ENCODE measurements around the gene IL1RAPL2. TPM values are rescaled to one million over a fixed set of nuclear protein-coding genes. Genes with fewer than 3 reads are reported as not detected.

IL1RAPL2 gene
- total and polyA plus RNA-seq, 2 of the 8 experiments (the other 6 are each of a cell fraction or from before 2014, with no cell fraction given) = 0.20 to 1.3 TPM

GRCh38 chrX:105277132-105277531 is 711.1 kb downstream of the IL1RAPL2 start:
- Histone ChIP-seq H3K4me3 (ENCODE audit: extremely low read depth in 1 of 4, insufficient read depth in 2 of 4, low read depth in 3 of 4, low read length in 4 of 4) (no peak overlapping the region), H4K8ac (ENCODE audit: extremely low read depth, insufficient read depth, low read length) (no peak overlapping the region), H3K4me1 (replicated peaks in 1 of 4; ENCODE audit: control insufficient read depth in 3 of 4, insufficient read depth in 4 of 4, low read length in 3 of 4) (no peaks in the 10 kb centered on the region), H3K36me3 (ENCODE audit: control insufficient read depth in 2 of 4, insufficient read depth in 4 of 4, low read length in 3 of 4) (no peaks in the 10 kb centered on the region), H3K4ac (replicated peaks; ENCODE audit: insufficient read length, low read depth, low read length) (no peak overlapping the region), H2AFZ (ENCODE audit: low read length) (no peak overlapping the region), H3K9ac (replicated peaks in 1 of 4; ENCODE audit: extremely low read depth in 1 of 4, low read depth in 3 of 4, low read length in 3 of 4) (no peak overlapping the region), H3K14ac (ENCODE audit: insufficient read length) (no peak overlapping the region), H2AK5ac (ENCODE audit: low read depth, low read length) (no peak overlapping the region), H2BK15ac (ENCODE audit: low read length) (no peak overlapping the region), H3K27me3 (replicated peaks in 1 of 4; ENCODE audit: control insufficient read depth in 3 of 4, extremely low read depth in 1 of 4, insufficient read depth in 3 of 4, low read length in 3 of 4) (no peaks in the 10 kb centered on the region), H4K5ac (ENCODE audit: insufficient read length, low read depth, low read length) (no peak overlapping the region), H3K23ac (ENCODE audit: insufficient read length) (no peak overlapping the region), H3K56ac (replicated peaks; ENCODE audit: insufficient read length, low read depth, low read length) (no peak overlapping the region), H3K23me2 (ENCODE audit: low read depth, low read length) (no peaks in the 10 kb centered on the region), H4K91ac (replicated peaks; ENCODE audit: insufficient read length, low read length) (no peak overlapping the region), H4K20me1 (replicated peaks in 1 of 2; ENCODE audit: control insufficient read depth in 1 of 2, insufficient read depth in 2 of 2, low read length in 2 of 2) (no peaks in the 10 kb centered on the region), H3K4me2 (ENCODE audit: insufficient read depth in 1 of 2, low read depth in 2 of 2, low read length in 2 of 2) (no peak overlapping the region), H2BK5ac (ENCODE audit: low read depth, low read length) (no peak overlapping the region), H2BK20ac (ENCODE audit: low read length) (no peak overlapping the region), H3K9me3 (ENCODE audit: insufficient read depth in 2 of 2, low read depth in 1 of 2, low read length in 1 of 2) (no peaks in the 10 kb centered on the region), H3K18ac (ENCODE audit: extremely low read depth, low read length) (no peak overlapping the region), H3K79me1 (ENCODE audit: low read depth, low read length) (no peaks in the 10 kb centered on the region), H3K27ac (ENCODE audit: low read depth, low read length) (no peak overlapping the region), H3K79me2 (ENCODE audit: control insufficient read depth in 1 of 2, insufficient read depth in 2 of 2, low read length in 2 of 2) (no peaks in the 10 kb centered on the region), H2BK12ac (ENCODE audit: low read depth, low read length) (no peak overlapping the region), H2BK120ac (replicated peaks; ENCODE audit: low read depth, low read length) (no peak overlapping the region)
- WGBS, 2 experiments (ENCODE audit: extremely low coverage in 1 of 2, insufficient coverage in 1 of 2, insufficient read length in 1 of 2, insufficient replicate concordance in 2 of 2, low coverage in 1 of 2, low lambda C conversion rate in 2 of 2, missing lambda C conversion rate in 1 of 2) = 71% methylated on average over 1 of the region's 1 CpG; no CpG with 5 or more reads in 1 of the 2 experiments
- ChIA-PET POLR2A (ENCODE audit: partially characterized antibody) (no interaction called here), CTCF (ENCODE audit: partially characterized antibody) (no interaction called here)
- DNase-seq (ENCODE audit: low read depth in 1 of 2, low spot score in 2 of 2) (no peak), FAIRE-seq (no peak)
- TF ChIP-seq, protein P1, sequence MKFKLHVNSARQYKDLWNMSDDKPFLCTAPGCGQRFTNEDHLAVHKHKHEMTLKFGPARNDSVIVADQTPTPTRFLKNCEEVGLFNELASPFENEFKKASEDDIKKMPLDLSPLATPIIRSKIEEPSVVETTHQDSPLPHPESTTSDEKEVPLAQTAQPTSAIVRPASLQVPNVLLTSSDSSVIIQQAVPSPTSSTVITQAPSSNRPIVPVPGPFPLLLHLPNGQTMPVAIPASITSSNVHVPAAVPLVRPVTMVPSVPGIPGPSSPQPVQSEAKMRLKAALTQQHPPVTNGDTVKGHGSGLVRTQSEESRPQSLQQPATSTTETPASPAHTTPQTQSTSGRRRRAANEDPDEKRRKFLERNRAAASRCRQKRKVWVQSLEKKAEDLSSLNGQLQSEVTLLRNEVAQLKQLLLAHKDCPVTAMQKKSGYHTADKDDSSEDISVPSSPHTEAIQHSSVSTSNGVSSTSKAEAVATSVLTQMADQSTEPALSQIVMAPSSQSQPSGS (IDR thresholded peaks at IDR 0.05; ENCODE audit: low read length) = no peak
- TF ChIP-seq, protein P2, sequence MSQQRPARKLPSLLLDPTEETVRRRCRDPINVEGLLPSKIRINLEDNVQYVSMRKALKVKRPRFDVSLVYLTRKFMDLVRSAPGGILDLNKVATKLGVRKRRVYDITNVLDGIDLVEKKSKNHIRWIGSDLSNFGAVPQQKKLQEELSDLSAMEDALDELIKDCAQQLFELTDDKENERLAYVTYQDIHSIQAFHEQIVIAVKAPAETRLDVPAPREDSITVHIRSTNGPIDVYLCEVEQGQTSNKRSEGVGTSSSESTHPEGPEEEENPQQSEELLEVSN (IDR thresholded peaks at IDR 0.05) = no peak
- TF ChIP-seq SUZ12 (IDR thresholded peaks at IDR 0.05; ENCODE audit: low read length) = no peak
- TF ChIP-seq SRF (IDR thresholded peaks at IDR 0.05; ENCODE audit: low read depth, low read length) = no peak
- TF ChIP-seq POLR2AphosphoS5 (IDR thresholded peaks at IDR 0.05; ENCODE audit: low read depth, low read length) = no peak
- no peak for TF ChIP-seq KDM5A (IDR thresholded peaks at IDR 0.05; ENCODE audit: low read length)
- no peak for TF ChIP-seq CEBPB (IDR thresholded peaks at IDR 0.05; ENCODE audit: low read depth, low read length)
- TF ChIP-seq FOSL1 (IDR thresholded peaks at IDR 0.05; ENCODE audit: insufficient read depth, low read depth, low read length) = no peak
- TF ChIP-seq BRCA1 (IDR thresholded peaks at IDR 0.05; ENCODE audit: low read depth, low read length) = no peak
- no peak for TF ChIP-seq RNF2 (IDR thresholded peaks at IDR 0.05; ENCODE audit: borderline replicate concordance, low read depth, low read length, missing control alignments, poor library complexity, severe bottlenecking)

Measured in H1 (cell line).